GM23248 (cell line): ENCODE results near the gene LCE4A.

Experiments
- EZH2 ChIP-seq: fragments of 200-600 bp; sonication (generic); IDR thresholded peaks from 2 replicates; pipeline ENCODE4 v1.6.1; 2018; ENCODE audit warnings: antibody characterized with exemption, mild to moderate bottlenecking; ENCODE audit not compliant: insufficient read depth, poor library complexity, severe bottlenecking
- EZH2phosphoT487 ChIP-seq: fragments of 200-600 bp; sonication (generic); IDR thresholded peaks from 2 replicates; pipeline ENCODE4 v1.6.1; 2018; ENCODE audit warnings: antibody characterized with exemption, moderate library complexity, mild to moderate bottlenecking, low read depth; ENCODE audit not compliant: insufficient read depth

DNA sequence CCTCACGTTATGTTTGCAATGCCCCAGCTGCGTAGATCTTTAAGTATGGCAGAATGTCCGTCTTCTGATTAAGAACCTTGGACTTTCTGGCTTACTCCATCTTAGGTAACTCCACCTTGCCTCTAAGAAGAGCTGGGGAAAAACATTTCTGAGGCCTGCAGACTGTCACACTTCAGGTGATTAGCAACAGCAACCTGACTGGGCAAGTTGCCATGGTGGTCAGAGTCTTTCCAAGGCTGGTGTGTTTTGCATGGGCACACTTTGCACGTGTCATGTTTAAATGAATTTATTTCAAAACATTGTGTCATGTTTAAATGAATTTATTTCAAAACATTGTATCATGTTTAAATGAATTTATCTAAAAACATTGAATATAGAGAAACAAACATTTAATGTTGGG lies 50.7 kb downstream of the LCE4A start:
- TF ChIP-seq EZH2phosphoT487 (no peak), EZH2 (no peak)
